GM21390 (cell line): ENCODE results near the gene RPS6KA2.
"Not testable (repeated sequence)": the region's sequence is repeated elsewhere in the genome, so short reads cannot be mapped to it uniquely, and the experiment has no call there.

Experiments
- ATAC-seq: cut with Tn5 transposase; IDR thresholded peaks from one replicate; pipeline ENCODE4 v1.9.1; 2021; ENCODE audit not compliant: unreplicated experiment

RPS6KA2 gene

GRCh38 chr6:166558156-166559005 is 68.7 kb downstream of the RPS6KA2 start:
- no peak for ATAC-seq

GRCh38 chr6:166556863-166557322 is 70.2 kb downstream of the RPS6KA2 start:
- ATAC-seq = no peak

GRCh38 chr6:166556336-166556735 is 70.7 kb downstream of the RPS6KA2 start:
- no peak for ATAC-seq

GRCh38 chr6:166555086-166555485 is 72.0 kb downstream of the RPS6KA2 start:
- ATAC-seq = no peak

- no peak for ATAC-seq
These were observed 72.7 kb downstream of the RPS6KA2 start for GRCh38 chr6:166554316-166554715.

- ATAC-seq = no peak
These were observed 73.3 kb downstream of the RPS6KA2 start for GRCh38 chr6:166553563-166554271.

- no peak for ATAC-seq
These were observed 74.5 kb downstream of the RPS6KA2 start for GRCh38 chr6:166552600-166552999.

- no peak for ATAC-seq
These were observed 75.1 kb downstream of the RPS6KA2 start for GRCh38 chr6:166551754-166552495.

GRCh38 chr6:166546653-166547052 is 80.4 kb downstream of the RPS6KA2 start:
- no peak for ATAC-seq

GRCh38 chr6:166545156-166546034 is 81.7 kb downstream of the RPS6KA2 start:
- no peak for ATAC-seq

GRCh38 chr6:166544296-166544605 is 82.8 kb downstream of the RPS6KA2 start:
- ATAC-seq = no peak

GRCh38 chr6:166543603-166544295 is 83.3 kb downstream of the RPS6KA2 start:
- ATAC-seq = no peak

GRCh38 chr6:166542580-166542912 is 84.5 kb downstream of the RPS6KA2 start:
- ATAC-seq = no peak

- ATAC-seq = peak; percentile 28
These were observed 85.0 kb downstream of the RPS6KA2 start for GRCh38 chr6:166541876-166542579.

GRCh38 chr6:166541366-166541765 is 85.7 kb downstream of the RPS6KA2 start:
- ATAC-seq = peak; percentile 14

GRCh38 chr6:166540631-166541331 is 86.3 kb downstream of the RPS6KA2 start:
- peak; percentile 90 for ATAC-seq

- ATAC-seq = no peak
These were observed 87.5 kb downstream of the RPS6KA2 start for GRCh38 chr6:166539543-166539942.

GRCh38 chr6:166539011-166539385 is 88.1 kb downstream of the RPS6KA2 start:
- not testable (repeated sequence) for ATAC-seq
